HEK293 (cell line): ENCODE measurements around the gene KLHDC4.
"Not testable (repeated sequence)": the region's sequence is repeated elsewhere in the genome, so short reads cannot be mapped to it uniquely, and the experiment has no call there.

Source experiments
- CTCF ChIA-PET: fragments of 350-600 bp; formaldehyde crosslinking; extraction: SDS; loops from one replicate; lab custom pipeline; 2021; ENCODE audit warnings: antibody characterized with exemption; lab: Yijun Ruan, JAX
- POLR2A ChIA-PET: fragments of 300-600 bp; formaldehyde crosslinking; extraction: SDS; loops from one replicate; lab custom pipeline; 2020; ENCODE audit warnings: antibody characterized with exemption, inconsistent platforms; lab: Yijun Ruan, JAX
- H3K27ac ChIP-seq: fragments of 200-500 bp; sonication (Bioruptor generic); 2 replicates; pipeline ENCODE4 v1.5.1; 2014; ENCODE audit warnings: low read depth, low read length, control low read depth, inconsistent platforms; ENCODE audit errors: extremely low read depth
- H3K36me3 ChIP-seq, 2 experiments: fragments of 200-500 bp in 1 of 2; sonication (Bioruptor generic) in 1 of 2; 1 replicate in 1 of 2; 2 replicates in 1 of 2; pipeline ENCODE4 v1.5.1; 2014 to 2017; ENCODE audit warnings: inconsistent platforms in 2 of 2, low read length in 2 of 2; ENCODE audit not compliant: control insufficient read depth in 2 of 2, insufficient read depth in 1 of 2
- H3K4me1 ChIP-seq: fragments of 200-500 bp; sonication (Bioruptor generic); 2 replicates; pipeline ENCODE4 v1.5.1; 2014; ENCODE audit warnings: mild to moderate bottlenecking, low read length, inconsistent platforms; ENCODE audit not compliant: control insufficient read depth, insufficient read depth
- H3K4me3 ChIP-seq: 2 replicates; pipeline ENCODE4 v1.5.1; 2011; ENCODE audit warnings: low read depth, mild to moderate bottlenecking, control low read depth, low read length, moderate library complexity
- H3K9me3 ChIP-seq: fragments of 200-500 bp; sonication (Bioruptor generic); 2 replicates; pipeline ENCODE4 v1.5.1; 2014; ENCODE audit warnings: low read depth, low read length, inconsistent platforms; ENCODE audit not compliant: control insufficient read depth, insufficient read depth
- ATF2 ChIP-seq: fragments of 450-650 bp; formaldehyde crosslinking; IDR thresholded peaks from 2 replicates; pipeline ENCODE4 v1.5.1; 2016; ENCODE audit warnings: missing biosample characterization, missing genetic modification characterization, low read depth
- PRDM2 ChIP-seq: fragments of 450-650 bp; formaldehyde crosslinking; IDR thresholded peaks from 2 replicates; pipeline ENCODE4 v1.5.1; 2016; ENCODE audit warnings: missing biosample characterization, missing genetic modification characterization, borderline replicate concordance
- SCRT1 ChIP-seq: fragments of 450-650 bp; formaldehyde crosslinking; IDR thresholded peaks from 2 replicates; pipeline ENCODE4 v1.5.1; 2016; ENCODE audit warnings: missing biosample characterization, missing genetic modification characterization, borderline replicate concordance
- SP2 ChIP-seq: fragments of 450-650 bp; formaldehyde crosslinking; IDR thresholded peaks from 2 replicates; pipeline ENCODE4 v1.5.1; 2016; ENCODE audit warnings: missing biosample characterization, missing genetic modification characterization
- YY2 ChIP-seq: fragments of 450-650 bp; formaldehyde crosslinking; IDR thresholded peaks from 2 replicates; pipeline ENCODE4 v1.5.1; 2016; ENCODE audit warnings: missing biosample characterization, missing genetic modification characterization
- ZBTB1 ChIP-seq: fragments of 450-650 bp; formaldehyde crosslinking; IDR thresholded peaks from 2 replicates; pipeline ENCODE4 v1.5.1; 2016; ENCODE audit warnings: missing biosample characterization, missing genetic modification characterization
- ZBTB49 ChIP-seq: fragments of 450-650 bp; formaldehyde crosslinking; IDR thresholded peaks from 2 replicates; pipeline ENCODE4 v1.5.1; 2016; ENCODE audit warnings: missing biosample characterization, missing genetic modification characterization, low read depth
- ZIC2 ChIP-seq: fragments of 450-650 bp; formaldehyde crosslinking; IDR thresholded peaks from 2 replicates; pipeline ENCODE4 v1.5.1; 2016; ENCODE audit warnings: missing biosample characterization, missing genetic modification characterization
- ZNF140 ChIP-seq: fragments of 450-650 bp; formaldehyde crosslinking; IDR thresholded peaks from 2 replicates; pipeline ENCODE4 v1.5.1; 2016; ENCODE audit warnings: missing biosample characterization, missing genetic modification characterization
- ZNF184 ChIP-seq: fragments of 450-650 bp; IDR thresholded peaks from 2 replicates; pipeline ENCODE4 v1.5.1; 2018; ENCODE audit warnings: missing biosample characterization, mild to moderate bottlenecking, missing genetic modification characterization
- ZNF266 ChIP-seq: fragments of 450-650 bp; formaldehyde crosslinking; IDR thresholded peaks from 2 replicates; pipeline ENCODE4 v1.5.1; 2016; ENCODE audit warnings: missing biosample characterization, missing genetic modification characterization, low read depth
- ZNF302 ChIP-seq: fragments of 450-650 bp; formaldehyde crosslinking; IDR thresholded peaks from 2 replicates; pipeline ENCODE4 v1.5.1; 2016; ENCODE audit warnings: missing biosample characterization, missing genetic modification characterization, low read depth
- ZNF311 ChIP-seq: fragments of 450-650 bp; formaldehyde crosslinking; IDR thresholded peaks from 2 replicates; pipeline ENCODE4 v1.5.1; 2017; ENCODE audit warnings: missing biosample characterization, missing genetic modification characterization, borderline replicate concordance
- ZNF341 ChIP-seq: fragments of 450-650 bp; formaldehyde crosslinking; IDR thresholded peaks from 2 replicates; pipeline ENCODE4; 2016; ENCODE audit warnings: low read depth, missing biosample characterization, missing genetic modification characterization
- ZNF37A ChIP-seq: fragments of 450-650 bp; IDR thresholded peaks from 2 replicates; pipeline ENCODE4 v1.5.1; 2018; ENCODE audit warnings: missing biosample characterization, missing genetic modification characterization
- ZNF398 ChIP-seq: fragments of 450-650 bp; formaldehyde crosslinking; IDR thresholded peaks from 2 replicates; pipeline ENCODE4 v1.5.1; 2017; ENCODE audit warnings: missing biosample characterization, missing genetic modification characterization
- ZNF48 ChIP-seq: fragments of 450-650 bp; formaldehyde crosslinking; IDR thresholded peaks from 2 replicates; pipeline ENCODE4 v1.5.1; 2016; ENCODE audit warnings: missing biosample characterization, missing genetic modification characterization
- ZNF555 ChIP-seq: fragments of 450-650 bp; formaldehyde crosslinking; conservative IDR thresholded peaks from 2 replicates; pipeline ENCODE4 v1.5.1; 2017; ENCODE audit warnings: missing biosample characterization, mild to moderate bottlenecking, missing genetic modification characterization, inconsistent platforms
- ZNF701 ChIP-seq: fragments of 450-650 bp; formaldehyde crosslinking; IDR thresholded peaks from 2 replicates; pipeline ENCODE4 v1.5.1; 2016; ENCODE audit warnings: missing biosample characterization, missing genetic modification characterization
- ZNF747 ChIP-seq: fragments of 450-650 bp; formaldehyde crosslinking; IDR thresholded peaks from 2 replicates; pipeline ENCODE4 v1.5.1; 2016; ENCODE audit warnings: missing biosample characterization, missing genetic modification characterization

The KLHDC4 gene

GRCh38 chr16:87815567-87815966, 49.8 kb upstream of the KLHDC4 start:
- TF ChIP-seq ATF2 (tag by site-specific recombination), result no peak
- no peak for TF ChIP-seq ZNF341 (tag by site-specific recombination)
- no peak for TF ChIP-seq ZIC2 (tag by site-specific recombination)
- no peak for TF ChIP-seq ZNF701 (tag by site-specific recombination)
- TF ChIP-seq ZNF184 (tag by site-specific recombination), result no peak
- TF ChIP-seq SP2 (tag by site-specific recombination), result no peak
- no peak for TF ChIP-seq PRDM2 (tag by site-specific recombination)
- TF ChIP-seq ZNF266 (tag by site-specific recombination), result no peak
- no peak for TF ChIP-seq ZNF48 (tag by site-specific recombination)
- TF ChIP-seq ZNF555 (tag by site-specific recombination), result no peak
- no peak for TF ChIP-seq SCRT1 (tag by site-specific recombination)
- TF ChIP-seq ZBTB49 (tag by site-specific recombination), result no peak
- TF ChIP-seq ZNF311 (tag by site-specific recombination), result no peak
- no peak for TF ChIP-seq ZNF140
- no peak for TF ChIP-seq ZNF747 (tag by site-specific recombination)
- no peaks in the 10 kb centered on the region for H3K4me1 ChIP-seq
- H3K36me3 ChIP-seq, result no peaks in the 10 kb centered on the region
- ChIA-PET POLR2A (no interaction called here), CTCF (interaction anchor here (0.6 kb wide), 1 partner anchor 35 kb away, joined by 3 read pairs; no protein-coding TSS in a partner anchor)
- H3K27ac ChIP-seq, result no peak overlapping the region
- H3K9me3 ChIP-seq, result no peaks in the 10 kb centered on the region
- H3K4me3 ChIP-seq, result no peak overlapping the region

GRCh38 chr16:87812200-87812656, 46.4 kb upstream of the KLHDC4 start:
- CTCF ChIA-PET, result no interaction called here
- H3K9me3 ChIP-seq, result no peaks in the 10 kb centered on the region
- POLR2A ChIA-PET, result interaction anchor here (0.6 kb wide), 1 partner anchor 31 kb away, joined by 4 read pairs; no protein-coding TSS in a partner anchor
- H3K36me3 ChIP-seq, result no peaks in the 10 kb centered on the region
- no peak overlapping the region for H3K27ac ChIP-seq
- TF ChIP-seq ZNF37A (tag by site-specific recombination) (no peak), ZNF302 (no peak), YY2 (no peak), ZNF398 (no peak), ZNF747 (tag by site-specific recombination) (no peak), ZBTB1 (tag by site-specific recombination) (no peak)
- H3K4me3 ChIP-seq, result no peak overlapping the region
- H3K4me1 ChIP-seq, result no peaks in the 10 kb centered on the region; the same call in 1 of the 2 replicates

GRCh38 chr16:87811454-87811853, 45.7 kb upstream of the KLHDC4 start:
- POLR2A ChIA-PET, H3K4me3 ChIP-seq, CTCF ChIA-PET, H3K27ac ChIP-seq, H3K4me1 ChIP-seq, H3K9me3 ChIP-seq, H3K36me3 ChIP-seq: not testable (repeated sequence)
